Stimulated activated naive CD8-positive, alpha-beta T cell treated with anti-CD3 and anti-CD28 coated beads, Interleukin-15, amount 100 ng/mL, for 72 hours (primary cell): Measurements from ENCODE around the gene TMEM9B.
A peak's percentile ranks its signal among the peaks of the same experiment; 100 is the strongest.
"Not testable (repeated sequence)": the region's sequence is repeated elsewhere in the genome, so short reads cannot be mapped to it uniquely, and the experiment has no call there.

Experiments
- ATAC-seq: fragments of 150-1000 bp; cut with Tn5 transposase; 2 replicates; pipeline ENCODE4 v1.10.0; 2021; ENCODE audit warnings: mild to moderate bottlenecking, moderate library complexity
- DNase-seq, 2 donors: peaks; one replicate each; pipeline ENCODE4 v3.0.0; 2021 to 2022
- H3K27ac Mint-ChIP-seq, 2 donors: one replicate each; pipeline ENCODE4 v1.8.0; 2022; ENCODE audit warnings: mild to moderate bottlenecking in 2 of 2, mixed read lengths in 2 of 2, moderate library complexity in 2 of 2
- H3K27me3 Mint-ChIP-seq: one replicate; pipeline ENCODE4 v1.8.0; 2022; ENCODE audit warnings: mixed read lengths
- H3K4me1 Mint-ChIP-seq: one replicate; pipeline ENCODE4 v1.8.0; 2022; ENCODE audit warnings: mild to moderate bottlenecking, mixed read lengths
- H3K4me3 Mint-ChIP-seq, 2 donors: one replicate each; pipeline ENCODE4 v1.8.0; 2022; ENCODE audit warnings: mild to moderate bottlenecking in 2 of 2, mixed read lengths in 2 of 2, moderate library complexity in 1 of 2
- H3K9me3 Mint-ChIP-seq, 2 donors: one replicate each; pipeline ENCODE4 v1.8.0; 2022; ENCODE audit warnings: mixed read lengths in 2 of 2

Gene TMEM9B

GRCh38 chr11:8987446-8987845 lies 23.2 kb upstream of the TMEM9B start:
- Mint-ChIP-seq H3K27ac (no peak overlapping the region), H3K9me3 (no peaks in the 10 kb centered on the region), H3K4me3 (no peak overlapping the region), H3K27me3 (peaks cover 18% of the 10 kb centered on the region), H3K4me1 (no peaks in the 10 kb centered on the region)
- no peak for DNase-seq
- peak; percentile 48 for ATAC-seq

GRCh38 chr11:8986772-8987171 lies 22.5 kb upstream of the TMEM9B start:
- not testable (repeated sequence) for H3K4me1 Mint-ChIP-seq, H3K9me3 Mint-ChIP-seq, H3K27ac Mint-ChIP-seq, ATAC-seq, H3K4me3 Mint-ChIP-seq, DNase-seq
- H3K27me3 Mint-ChIP-seq: peaks cover 13% of the 10 kb centered on the region

GRCh38 chr11:8985462-8985861 lies 21.2 kb upstream of the TMEM9B start:
- no peaks in the 10 kb centered on the region for H3K4me1 Mint-ChIP-seq

GRCh38 chr11:8983552-8983951 lies 19.3 kb upstream of the TMEM9B start:
- no peak overlapping the region for H3K4me3 Mint-ChIP-seq
- DNase-seq (no peak), ATAC-seq (peak; percentile 67)
- no peak overlapping the region for H3K27ac Mint-ChIP-seq
- H3K9me3 Mint-ChIP-seq: no peaks in the 10 kb centered on the region
- H3K4me1 Mint-ChIP-seq: no peaks in the 10 kb centered on the region
- H3K27me3 Mint-ChIP-seq: no peaks in the 10 kb centered on the region

More at GRCh38 chr11:8985462-8985861, 21.2 kb upstream of the TMEM9B start:
- Mint-ChIP-seq H3K27ac (no peak overlapping the region), H3K9me3 (no peaks in the 10 kb centered on the region), H3K27me3 (peaks cover 10% of the 10 kb centered on the region), H3K4me3 (no peak overlapping the region)
- ATAC-seq (no peak), DNase-seq (no peak)

GRCh38 chr11:8980485-8980884 lies 16.2 kb upstream of the TMEM9B start:
- H3K4me3 Mint-ChIP-seq: no peak overlapping the region
- DNase-seq (no peak), ATAC-seq (no peak)
- H3K9me3 Mint-ChIP-seq: no peaks in the 10 kb centered on the region
- no peaks in the 10 kb centered on the region for H3K4me1 Mint-ChIP-seq
- no peaks in the 10 kb centered on the region for H3K27me3 Mint-ChIP-seq
- H3K27ac Mint-ChIP-seq: no peak overlapping the region

- H3K27ac Mint-ChIP-seq, H3K4me3 Mint-ChIP-seq, H3K27me3 Mint-ChIP-seq, DNase-seq, ATAC-seq, H3K9me3 Mint-ChIP-seq, H3K4me1 Mint-ChIP-seq: not testable (repeated sequence)
These were observed 15.1 kb upstream of the TMEM9B start for GRCh38 chr11:8979365-8979764.

GRCh38 chr11:8973121-8973520 lies 8.9 kb upstream of the TMEM9B start:
- Mint-ChIP-seq H3K9me3 (no peaks in the 10 kb centered on the region), H3K4me1 (no peaks in the 10 kb centered on the region), H3K4me3 (no peak overlapping the region), H3K27ac (no peak overlapping the region), H3K27me3 (no peaks in the 10 kb centered on the region)
- DNase-seq: no peak
- ATAC-seq: no peak

GRCh38 chr11:8971924-8972316 lies 7.7 kb upstream of the TMEM9B start:
- H3K9me3 Mint-ChIP-seq: no peaks in the 10 kb centered on the region
- no peak for DNase-seq
- no peak for ATAC-seq
- peaks cover 2% of the 10 kb centered on the region for H3K4me1 Mint-ChIP-seq
- H3K27ac Mint-ChIP-seq: no peak overlapping the region
- H3K27me3 Mint-ChIP-seq: no peaks in the 10 kb centered on the region
- H3K4me3 Mint-ChIP-seq: no peak overlapping the region

- Mint-ChIP-seq H3K27me3 (no peaks in the 10 kb centered on the region), H3K4me3 (no peak overlapping the region), H3K9me3 (no peaks in the 10 kb centered on the region), H3K27ac (no peak overlapping the region), H3K4me1 (peaks cover 7% of the 10 kb centered on the region)
- ATAC-seq (no peak), DNase-seq (no peak)
These were observed 7.1 kb upstream of the TMEM9B start for GRCh38 chr11:8971196-8971923.

- DNase-seq (no peak), ATAC-seq (no peak)
- Mint-ChIP-seq H3K27me3 (no peaks in the 10 kb centered on the region), H3K4me1 (peaks cover 30% of the 10 kb centered on the region), H3K27ac (peak overlapping the region in 1 of 2 donors; percentile 47), H3K9me3 (no peaks in the 10 kb centered on the region), H3K4me3 (no peak overlapping the region)
These were observed 2.9 kb upstream of the TMEM9B start for GRCh38 chr11:8967184-8967583.

GRCh38 chr11:8963569-8964323 lies 496 bp downstream of the TMEM9B start:
- peak overlapping the region; percentile 99 for H3K27ac Mint-ChIP-seq
- H3K4me3 Mint-ChIP-seq: peak overlapping the region; percentile 93 to 94
- H3K27me3 Mint-ChIP-seq: no peaks in the 10 kb centered on the region
- peak; percentile 79 to 82 for DNase-seq
- H3K9me3 Mint-ChIP-seq: no peaks in the 10 kb centered on the region
- peak; percentile 81 for ATAC-seq
- peaks cover 38% of the 10 kb centered on the region for H3K4me1 Mint-ChIP-seq

- Mint-ChIP-seq H3K9me3 (no peaks in the 10 kb centered on the region), H3K27me3 (no peaks in the 10 kb centered on the region), H3K4me1 (peaks cover 38% of the 10 kb centered on the region), H3K27ac (peak overlapping the region; percentile 12 to 88), H3K4me3 (peak overlapping the region; percentile 93 to 94)
- no peak for ATAC-seq
- no peak for DNase-seq
These were observed 1.4 kb downstream of the TMEM9B start for GRCh38 chr11:8962841-8963240.

GRCh38 chr11:8961401-8961800 lies 2.8 kb downstream of the TMEM9B start:
- Mint-ChIP-seq H3K9me3 (no peaks in the 10 kb centered on the region), H3K27me3 (no peaks in the 10 kb centered on the region), H3K4me1 (peaks cover 44% of the 10 kb centered on the region), H3K4me3 (no peak overlapping the region), H3K27ac (no peak overlapping the region)
- DNase-seq (no peak), ATAC-seq (no peak)

GRCh38 chr11:8959546-8960166 lies 4.6 kb downstream of the TMEM9B start:
- peaks cover 30% of the 10 kb centered on the region for H3K4me1 Mint-ChIP-seq
- peak; percentile 56 for ATAC-seq
- peak; percentile 39 to 43 for DNase-seq
- H3K9me3 Mint-ChIP-seq: no peaks in the 10 kb centered on the region
- no peaks in the 10 kb centered on the region for H3K27me3 Mint-ChIP-seq
- no peak overlapping the region for H3K4me3 Mint-ChIP-seq
- H3K27ac Mint-ChIP-seq: no peak overlapping the region

GRCh38 chr11:8956860-8957259 lies 7.4 kb downstream of the TMEM9B start:
- Mint-ChIP-seq H3K4me3 (no peak overlapping the region), H3K27ac (peak overlapping the region in 1 of 2 donors; percentile 91), H3K9me3 (no peaks in the 10 kb centered on the region), H3K4me1 (peaks cover 21% of the 10 kb centered on the region), H3K27me3 (no peaks in the 10 kb centered on the region)
- DNase-seq (peak; percentile 3 to 36), ATAC-seq (peak; percentile 81)

GRCh38 chr11:8948886-8949285 lies 15.4 kb downstream of the TMEM9B start:
- DNase-seq (no peak), ATAC-seq (no peak)
- H3K9me3 Mint-ChIP-seq: no peaks in the 10 kb centered on the region
- H3K4me3 Mint-ChIP-seq: no peak overlapping the region
- H3K4me1 Mint-ChIP-seq: no peaks in the 10 kb centered on the region
- H3K27ac Mint-ChIP-seq: peak overlapping the region in 1 of 2 donors; percentile 16
- no peaks in the 10 kb centered on the region for H3K27me3 Mint-ChIP-seq
